NT2/D1 (cell line): ENCODE results near the gene PARD3.

Source experiments
- SUZ12 ChIP-seq: IDR thresholded peaks from 2 replicates; pipeline ENCODE4 v1.6.1; 2011; ENCODE audit not compliant: insufficient read length, insufficient read depth; ENCODE audit errors: extremely low read depth
- YY1 ChIP-seq: IDR thresholded peaks from 2 replicates; pipeline ENCODE4 v1.6.1; 2011; ENCODE audit not compliant: insufficient read length, insufficient read depth
- ZNF274 ChIP-seq: IDR thresholded peaks from 2 replicates; pipeline ENCODE4 v1.6.1; 2011; ENCODE audit warnings: mild to moderate bottlenecking, low read depth, low read length

DNA sequence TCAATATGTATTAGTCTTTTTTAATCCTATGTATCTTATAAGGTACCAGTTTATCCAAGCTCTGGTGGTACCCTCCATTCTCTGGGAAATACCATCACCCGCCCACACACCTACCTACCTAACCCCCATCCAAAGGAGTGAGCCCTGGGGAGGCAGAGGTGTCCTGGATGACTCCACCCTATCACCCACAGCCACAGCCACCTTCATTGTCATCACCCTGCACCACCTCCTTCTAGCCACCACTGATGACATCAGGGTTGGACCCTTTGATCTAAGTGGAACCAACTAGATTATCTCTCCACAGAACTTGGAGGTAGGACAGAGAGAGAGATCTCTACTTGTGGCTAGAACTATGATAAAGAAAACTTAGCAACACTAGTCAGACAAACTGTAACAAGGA is 259.4 kb downstream of the PARD3 start:
- no peak for TF ChIP-seq ZNF274
- TF ChIP-seq YY1, result no peak
- no peak for TF ChIP-seq SUZ12
